ENCODE measurements around the gene C6orf62. TPM values are rescaled to one million over a fixed set of nuclear protein-coding genes. Genes with fewer than 3 reads are reported as not detected.

The C6orf62 gene
- total RNA-seq, 6 experiments from 2014 or later = 105 to 120 (median 115) TPM

GRCh38 chr6:24692415-24692814 lies 26.5 kb downstream of the C6orf62 start:
- H3K4me3 Mint-ChIP-seq = no peak overlapping the region
- no peak for TF ChIP-seq CTCF (IDR thresholded peaks at IDR 0.05)
- no peaks in the 10 kb centered on the region for H3K36me3 Mint-ChIP-seq (ENCODE audit: low read depth)
- no peaks in the 10 kb centered on the region for H3K9me3 Mint-ChIP-seq
- DNase-seq = no peak
- H3K27me3 Mint-ChIP-seq (ENCODE audit: insufficient read depth) = no peaks in the 10 kb centered on the region
- no peaks in the 10 kb centered on the region for H3K4me1 Mint-ChIP-seq (ENCODE audit: low read depth)
- H3K27ac Mint-ChIP-seq = no peak overlapping the region

GRCh38 chr6:24692003-24692402 lies 27.0 kb downstream of the C6orf62 start:
- H3K4me3 Mint-ChIP-seq = no peak overlapping the region
- H3K27ac Mint-ChIP-seq = no peak overlapping the region
- H3K36me3 Mint-ChIP-seq (ENCODE audit: low read depth) = no peaks in the 10 kb centered on the region
- H3K27me3 Mint-ChIP-seq (ENCODE audit: insufficient read depth) = no peaks in the 10 kb centered on the region
- no peaks in the 10 kb centered on the region for H3K4me1 Mint-ChIP-seq (ENCODE audit: low read depth)
- no peak for DNase-seq
- no peaks in the 10 kb centered on the region for H3K9me3 Mint-ChIP-seq
- no peak for TF ChIP-seq CTCF (IDR thresholded peaks at IDR 0.05)

- H3K4me3 Mint-ChIP-seq = no peak overlapping the region
- no peaks in the 10 kb centered on the region for H3K4me1 Mint-ChIP-seq (ENCODE audit: low read depth)
Observed at GRCh38 chr6:24691550-24691949, 27.4 kb downstream of the C6orf62 start.

GRCh38 chr6:24690593-24690992 lies 28.4 kb downstream of the C6orf62 start:
- Mint-ChIP-seq H3K9me3 (no peaks in the 10 kb centered on the region), H3K4me1 (ENCODE audit: low read depth) (no peaks in the 10 kb centered on the region), H3K27me3 (ENCODE audit: insufficient read depth) (peaks cover 2% of the 10 kb centered on the region; the same call in 1 of the 2 replicates), H3K4me3 (no peak overlapping the region), H3K36me3 (ENCODE audit: low read depth) (no peaks in the 10 kb centered on the region), H3K27ac (no peak overlapping the region)
- TF ChIP-seq CTCF (IDR thresholded peaks at IDR 0.05) = no peak
- DNase-seq = no peak

More at GRCh38 chr6:24691550-24691949, 27.4 kb downstream of the C6orf62 start:
- Mint-ChIP-seq H3K27me3 (ENCODE audit: insufficient read depth) (no peaks in the 10 kb centered on the region), H3K36me3 (ENCODE audit: low read depth) (no peaks in the 10 kb centered on the region), H3K27ac (no peak overlapping the region), H3K9me3 (no peaks in the 10 kb centered on the region)
- no peak for DNase-seq
- no peak for TF ChIP-seq CTCF (IDR thresholded peaks at IDR 0.05)

- no peak overlapping the region for H3K4me3 Mint-ChIP-seq
- H3K4me1 Mint-ChIP-seq (ENCODE audit: low read depth) = no peaks in the 10 kb centered on the region
- H3K27ac Mint-ChIP-seq = no peak overlapping the region
- H3K36me3 Mint-ChIP-seq (ENCODE audit: low read depth) = no peaks in the 10 kb centered on the region
- H3K27me3 Mint-ChIP-seq (ENCODE audit: insufficient read depth) = peaks cover 2% of the 10 kb centered on the region; the same call in 1 of the 2 replicates
- no peak for TF ChIP-seq CTCF (IDR thresholded peaks at IDR 0.05)
- H3K9me3 Mint-ChIP-seq = no peaks in the 10 kb centered on the region
- DNase-seq = no peak
Observed at GRCh38 chr6:24689964-24690363, 29.0 kb downstream of the C6orf62 start.

GRCh38 chr6:24686946-24687345 lies 32.0 kb downstream of the C6orf62 start:
- no peak for DNase-seq
- Mint-ChIP-seq H3K4me3 (no peak overlapping the region), H3K4me1 (ENCODE audit: low read depth) (no peaks in the 10 kb centered on the region), H3K27me3 (ENCODE audit: insufficient read depth) (peaks cover 2% of the 10 kb centered on the region; the same call in 1 of the 2 replicates), H3K27ac (no peak overlapping the region), H3K9me3 (no peaks in the 10 kb centered on the region), H3K36me3 (ENCODE audit: low read depth) (0 out of 2 replicates have a peak, but pooled peaks cover 3% of the 10 kb centered on the region)
- no peak for TF ChIP-seq CTCF (IDR thresholded peaks at IDR 0.05)

All from HFFc6 (cell line).